Keratinocyte (primary cell): ENCODE data around the gene GPR85. TPM values are rescaled to one million over a fixed set of nuclear protein-coding genes. Genes with fewer than 3 reads are reported as not detected.
"Not testable (repeated sequence)": the region's sequence is repeated elsewhere in the genome, so short reads cannot be mapped to it uniquely, and the experiment has no call there.

Experiments used
- DNase-seq: peaks from one replicate; pipeline ENCODE4 v3.0.0-alpha.2; 2011; ENCODE audit warnings: low read depth, missing footprints, low spot score
- FAIRE-seq: peaks from 2 replicates; lab custom pipeline; 2011; peaks lifted over from hg19 to GRCh38; lab: Jason Lieb, UNC
- H2AFZ ChIP-seq: 2 replicates; pipeline ENCODE4 v1.6.0; 2012; ENCODE audit warnings: low read length, control low read depth, inconsistent platforms; ENCODE audit not compliant: control insufficient read depth
- H3K27ac ChIP-seq: 2 replicates; pipeline ENCODE4 v1.5.1; 2011; ENCODE audit warnings: low read length; ENCODE audit not compliant: control insufficient read depth, insufficient read depth
- H3K27me3 ChIP-seq: 3 replicates; pipeline ENCODE4 v1.6.0; 2011; ENCODE audit warnings: low read length; ENCODE audit not compliant: control insufficient read depth, insufficient read depth; ENCODE audit errors: extremely low read depth
- H3K36me3 ChIP-seq, 2 experiments: 2 replicates in 1 of 2; 3 replicates in 1 of 2; pipeline ENCODE4 v1.5.1; 2011; ENCODE audit warnings: low read length in 2 of 2, mild to moderate bottlenecking in 1 of 2; ENCODE audit not compliant: control insufficient read depth in 2 of 2, insufficient read depth in 2 of 2; ENCODE audit errors: extremely low read depth in 1 of 2
- H3K4me1 ChIP-seq: 3 replicates; pipeline ENCODE4 v1.5.1; 2011; ENCODE audit warnings: low read length; ENCODE audit not compliant: control insufficient read depth, insufficient read depth; ENCODE audit errors: extremely low read depth
- H3K4me2 ChIP-seq: 3 replicates; pipeline ENCODE4 v1.6.0; 2011; ENCODE audit warnings: low read depth, low read length; ENCODE audit not compliant: control insufficient read depth, insufficient read depth; ENCODE audit errors: extremely low read depth
- H3K4me3 ChIP-seq, 3 experiments: fragments of 200-600 bp in 1 of 3; sonication (generic) in 1 of 3; 2 replicates in 2 of 3; 3 replicates in 1 of 3; pipeline ENCODE4 v1.5.1; 2011 to 2016; ENCODE audit warnings: low read length in 3 of 3, mild to moderate bottlenecking in 3 of 3, control low read depth in 2 of 3, inconsistent platforms in 1 of 3, low read depth in 1 of 3, mixed read lengths in 1 of 3, mixed run types in 1 of 3, moderate library complexity in 1 of 3; ENCODE audit not compliant: control insufficient read depth in 2 of 3, insufficient read depth in 2 of 3; ENCODE audit errors: extremely low read depth in 1 of 3
- H3K79me2 ChIP-seq: 2 replicates; pipeline ENCODE4 v1.6.0; 2012; ENCODE audit warnings: low read length; ENCODE audit not compliant: control insufficient read depth, insufficient read depth
- H3K9ac ChIP-seq: 3 replicates; pipeline ENCODE4 v1.6.0; 2011; ENCODE audit warnings: low read length; ENCODE audit not compliant: control insufficient read depth, insufficient read depth; ENCODE audit errors: extremely low read depth
- H3K9me1 ChIP-seq: 3 replicates; pipeline ENCODE4 v1.6.0; 2011; ENCODE audit warnings: low read length; ENCODE audit not compliant: control insufficient read depth, insufficient read depth; ENCODE audit errors: extremely low read depth
- H3K9me3 ChIP-seq: 2 replicates; pipeline ENCODE4 v1.5.1; 2012; ENCODE audit warnings: low read depth, low read length; ENCODE audit not compliant: control insufficient read depth
- H4K20me1 ChIP-seq: 3 replicates; pipeline ENCODE4 v1.6.0; 2011; ENCODE audit warnings: low read length; ENCODE audit not compliant: control insufficient read depth, insufficient read depth; ENCODE audit errors: extremely low read depth
- EZH2 ChIP-seq: IDR thresholded peaks from one replicate; pipeline ENCODE4 v1.6.1; 2012; ENCODE audit warnings: inconsistent platforms, mild to moderate bottlenecking, low read length, moderate library complexity
- dilution Hi-C: fragments of 300-500 bp; cut with MboI; formaldehyde crosslinking; loops from one replicate; pipeline ENCODE4 v1.7.0; 2020; ENCODE audit warnings: low sequenced_read_pairs; ENCODE audit not compliant: extremely low pct_ligation_motif_present
- polyA plus RNA-seq, 5 experiments: library from polyadenylated mRNA; depleted of rRNA in 3 of 5; stranded (reverse) in 3 of 5; stranded (forward) in 1 of 5; unstranded in 1 of 5; fragments of >200 nt; gene quantifications; 1 replicate in 1 of 5; 2 replicates in 3 of 5; 3 replicates in 1 of 5; pipeline versions ENCODE4 v1.2.1 to v1.2.3, GENCODE V29; 2011 to 2012; ENCODE audit warnings: missing spikeins in 2 of 5, low read depth in 1 of 5, low replicate concordance in 1 of 5
- TF ChIP-seq, protein P1 (sequence below), 3 experiments: IDR thresholded peaks in 1 of 3; conservative IDR thresholded peaks in 1 of 3; optimal IDR thresholded peaks in 1 of 3; 2 replicates in 2 of 3; 3 replicates in 1 of 3; pipeline versions ENCODE3 to v1.5.1; 2011; ENCODE audit warnings: low read length in 3 of 3, mild to moderate bottlenecking in 3 of 3, moderate library complexity in 2 of 3, control low read depth in 1 of 3, inconsistent platforms in 1 of 3; ENCODE audit not compliant: insufficient read depth in 2 of 3; ENCODE audit errors: extremely low read depth in 1 of 3

GPR85 gene
- polyA plus RNA-seq, 1 donor (not counting 4 experiments of a cell fraction or from before 2014, with no cell fraction given), result 2.0 TPM

DNA sequence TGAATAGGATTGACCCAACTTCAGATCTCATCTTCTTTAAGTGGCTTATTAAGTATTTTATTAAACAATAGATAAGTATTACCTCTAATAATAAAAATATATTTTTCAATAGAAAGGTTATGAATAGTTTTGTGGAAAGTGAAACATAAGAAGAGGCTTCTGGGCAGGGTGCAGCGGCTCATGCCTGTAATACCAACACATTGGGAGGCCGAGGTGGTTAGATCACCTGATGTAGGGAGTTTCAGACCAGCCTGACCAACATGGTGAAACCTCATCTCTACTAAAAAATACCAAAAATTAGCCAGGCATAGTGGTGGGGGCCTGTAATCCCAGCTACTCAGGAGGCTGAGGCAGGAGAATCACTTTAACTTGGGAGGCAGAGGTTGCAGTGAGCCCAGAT lies 26.5 kb downstream of the GPR85 start:
- Histone ChIP-seq H3K9me1 (no peaks in the 10 kb centered on the region), H3K36me3 (no peaks in the 10 kb centered on the region), H3K9ac (no peak overlapping the region), H3K27ac (no peak overlapping the region), H3K4me3 (no peak overlapping the region), H3K27me3 (no peaks in the 10 kb centered on the region), H3K9me3 (no peaks in the 10 kb centered on the region), H4K20me1 (no peaks in the 10 kb centered on the region), H3K4me2 (no peak overlapping the region), H3K79me2 (no peaks in the 10 kb centered on the region), H2AFZ (no peak overlapping the region), H3K4me1 (no peaks in the 10 kb centered on the region)
- dilution Hi-C loops, result no loop called here
- DNase-seq (no peak), FAIRE-seq (no peak)
- TF ChIP-seq, protein P1, sequence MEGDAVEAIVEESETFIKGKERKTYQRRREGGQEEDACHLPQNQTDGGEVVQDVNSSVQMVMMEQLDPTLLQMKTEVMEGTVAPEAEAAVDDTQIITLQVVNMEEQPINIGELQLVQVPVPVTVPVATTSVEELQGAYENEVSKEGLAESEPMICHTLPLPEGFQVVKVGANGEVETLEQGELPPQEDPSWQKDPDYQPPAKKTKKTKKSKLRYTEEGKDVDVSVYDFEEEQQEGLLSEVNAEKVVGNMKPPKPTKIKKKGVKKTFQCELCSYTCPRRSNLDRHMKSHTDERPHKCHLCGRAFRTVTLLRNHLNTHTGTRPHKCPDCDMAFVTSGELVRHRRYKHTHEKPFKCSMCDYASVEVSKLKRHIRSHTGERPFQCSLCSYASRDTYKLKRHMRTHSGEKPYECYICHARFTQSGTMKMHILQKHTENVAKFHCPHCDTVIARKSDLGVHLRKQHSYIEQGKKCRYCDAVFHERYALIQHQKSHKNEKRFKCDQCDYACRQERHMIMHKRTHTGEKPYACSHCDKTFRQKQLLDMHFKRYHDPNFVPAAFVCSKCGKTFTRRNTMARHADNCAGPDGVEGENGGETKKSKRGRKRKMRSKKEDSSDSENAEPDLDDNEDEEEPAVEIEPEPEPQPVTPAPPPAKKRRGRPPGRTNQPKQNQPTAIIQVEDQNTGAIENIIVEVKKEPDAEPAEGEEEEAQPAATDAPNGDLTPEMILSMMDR (optimal IDR thresholded peaks at IDR 0.05 in 1 of 3, IDR thresholded peaks at IDR 0.05 in 1 of 3, conservative IDR thresholded peaks at IDR 0.05 in 1 of 3; ENCODE audit: extremely low read depth in 1 of 3, insufficient read depth in 2 of 3, low read length in 3 of 3), result no peak
- no peak for TF ChIP-seq EZH2

DNA sequence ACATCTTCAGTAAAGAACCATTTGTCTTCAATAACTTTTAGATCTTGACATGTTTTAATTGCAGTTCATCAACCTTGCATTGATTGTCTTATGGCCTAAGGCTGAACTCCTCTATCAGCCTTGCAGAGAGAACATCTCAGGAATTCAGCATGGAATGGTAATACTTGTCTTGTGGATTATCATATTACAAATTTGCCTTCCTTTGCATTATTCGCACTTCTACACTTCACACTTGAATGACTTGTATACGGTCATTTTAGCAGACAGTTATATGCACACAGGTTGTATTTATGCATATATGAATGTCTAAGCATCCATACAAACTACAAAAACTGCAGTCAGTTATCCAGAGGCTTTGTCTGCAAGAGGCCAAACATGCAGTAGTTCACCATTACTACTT lies 31.7 kb downstream of the GPR85 start:
- DNase-seq (no peak), FAIRE-seq (no peak)
- no peaks in the 10 kb centered on the region for H3K9me1 ChIP-seq
- H3K4me3 ChIP-seq, result no peak overlapping the region
- no peak overlapping the region for H3K4me2 ChIP-seq
- no peak overlapping the region for H3K9ac ChIP-seq
- H3K9me3 ChIP-seq, result no peaks in the 10 kb centered on the region
- H3K36me3 ChIP-seq, result no peaks in the 10 kb centered on the region
- no peak overlapping the region for H3K27ac ChIP-seq
- no peaks in the 10 kb centered on the region for H3K79me2 ChIP-seq
- no peak overlapping the region for H2AFZ ChIP-seq
- H4K20me1 ChIP-seq, result no peaks in the 10 kb centered on the region
- no peak for TF ChIP-seq EZH2
- TF ChIP-seq, protein P1 (optimal IDR thresholded peaks at IDR 0.05 in 1 of 3, IDR thresholded peaks at IDR 0.05 in 1 of 3, conservative IDR thresholded peaks at IDR 0.05 in 1 of 3; ENCODE audit: extremely low read depth in 1 of 3, insufficient read depth in 2 of 3, low read length in 3 of 3), result no peak
- H3K4me1 ChIP-seq, result no peaks in the 10 kb centered on the region
- dilution Hi-C loops, result no loop called here
- no peaks in the 10 kb centered on the region for H3K27me3 ChIP-seq

DNA sequence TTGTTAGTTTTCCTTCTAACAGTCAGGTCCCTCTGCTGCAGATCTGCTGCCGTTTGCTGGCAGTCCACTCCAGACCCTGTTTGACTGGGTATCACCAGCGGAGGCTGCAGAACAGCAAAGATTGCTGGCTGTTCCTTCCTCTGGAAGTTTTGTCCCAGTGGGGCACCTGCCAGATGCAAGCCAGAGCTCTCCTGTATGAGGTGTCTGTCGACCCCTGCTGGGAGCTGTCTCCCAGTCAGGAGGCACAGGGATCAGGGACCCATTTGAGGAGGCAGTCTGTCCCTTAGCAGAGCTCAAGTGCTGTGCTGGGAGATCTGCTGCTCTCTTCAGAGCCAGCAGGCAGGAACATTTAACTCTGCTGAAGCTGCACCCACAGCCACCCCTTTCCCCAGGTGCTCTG lies 32.4 kb downstream of the GPR85 start:
- H3K9me3 ChIP-seq, FAIRE-seq, H3K79me2 ChIP-seq, H3K9me1 ChIP-seq, H2AFZ ChIP-seq, H3K27ac ChIP-seq, H3K4me2 ChIP-seq, dilution Hi-C loops, H3K36me3 ChIP-seq, H3K4me3 ChIP-seq, H3K9ac ChIP-seq, H4K20me1 ChIP-seq, DNase-seq, H3K4me1 ChIP-seq, H3K27me3 ChIP-seq: not testable (repeated sequence)

DNA sequence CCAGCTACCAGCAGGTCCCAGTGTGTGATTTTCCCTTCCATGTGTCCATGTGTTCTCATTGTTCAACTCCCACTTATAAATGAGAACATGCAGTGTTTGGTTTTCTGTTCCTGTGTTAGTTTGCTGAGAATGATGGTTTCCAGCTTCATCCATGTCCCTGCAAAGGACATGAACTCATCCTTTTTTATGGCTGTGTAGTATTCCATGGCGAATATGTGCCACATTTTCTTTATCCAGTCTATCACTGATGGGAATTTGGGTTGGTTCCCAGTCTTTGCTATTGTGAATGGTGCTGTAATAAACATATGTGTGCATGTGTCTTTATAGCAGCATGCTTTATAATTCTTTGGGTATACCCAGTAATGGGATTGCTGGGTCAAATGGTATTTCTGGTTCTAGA lies 37.4 kb downstream of the GPR85 start:
- not testable (repeated sequence) for H3K9me1 ChIP-seq

More for the DNA sequence above, 37.4 kb downstream of the GPR85 start:
- H2AFZ ChIP-seq, H3K27ac ChIP-seq, dilution Hi-C loops, H3K27me3 ChIP-seq, H3K36me3 ChIP-seq, H3K79me2 ChIP-seq, H3K9me3 ChIP-seq, H3K4me2 ChIP-seq, FAIRE-seq, DNase-seq, H3K4me3 ChIP-seq, H3K9ac ChIP-seq, H3K4me1 ChIP-seq, H4K20me1 ChIP-seq: not testable (repeated sequence)
